Measurements from ENCODE around the gene HOXA2.

DNA sequence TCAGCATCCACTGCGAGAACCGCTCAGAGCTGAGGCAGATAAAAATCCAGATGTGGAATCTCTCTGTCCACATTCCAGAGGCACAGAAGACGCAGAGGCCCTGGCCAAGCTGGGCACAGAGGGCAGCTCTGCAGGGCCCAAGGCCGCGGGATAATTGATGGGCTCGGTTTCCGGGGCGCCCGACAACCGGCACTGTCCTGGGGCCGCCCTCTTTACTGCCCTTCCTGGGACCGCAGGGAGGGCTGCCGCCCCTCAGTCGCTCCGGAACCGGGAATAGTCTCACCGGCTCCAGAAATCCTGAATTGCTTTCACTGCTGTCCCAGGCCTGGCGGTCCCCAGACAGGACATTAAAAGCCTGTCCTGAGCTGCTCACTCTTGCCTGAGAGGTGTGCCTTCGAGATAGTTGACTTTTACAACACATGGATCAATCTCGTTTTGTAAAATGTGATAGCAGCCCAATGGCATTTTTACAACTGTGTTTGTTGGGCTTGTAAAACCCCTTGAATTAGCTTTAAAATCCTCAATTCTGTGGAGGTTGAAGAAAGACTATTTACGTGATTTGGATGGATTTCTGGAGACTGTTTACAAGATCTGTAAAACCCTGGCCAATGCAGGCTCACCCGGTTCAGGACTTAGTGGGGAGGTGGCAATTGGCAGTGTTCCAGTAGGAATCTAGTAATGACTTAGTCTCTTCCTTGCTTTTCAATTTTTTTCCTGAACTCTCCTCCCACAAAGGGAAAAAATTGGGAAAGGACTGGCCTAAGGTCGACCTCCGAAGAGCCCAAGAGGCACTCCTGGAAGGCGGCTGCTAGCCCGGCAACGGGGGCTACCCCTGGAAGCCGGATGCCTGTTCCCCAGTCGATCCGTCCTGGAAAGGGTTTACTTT lies 46.5 kb upstream of the HOXA2 start:
- TF ChIP-seq, protein P1, sequence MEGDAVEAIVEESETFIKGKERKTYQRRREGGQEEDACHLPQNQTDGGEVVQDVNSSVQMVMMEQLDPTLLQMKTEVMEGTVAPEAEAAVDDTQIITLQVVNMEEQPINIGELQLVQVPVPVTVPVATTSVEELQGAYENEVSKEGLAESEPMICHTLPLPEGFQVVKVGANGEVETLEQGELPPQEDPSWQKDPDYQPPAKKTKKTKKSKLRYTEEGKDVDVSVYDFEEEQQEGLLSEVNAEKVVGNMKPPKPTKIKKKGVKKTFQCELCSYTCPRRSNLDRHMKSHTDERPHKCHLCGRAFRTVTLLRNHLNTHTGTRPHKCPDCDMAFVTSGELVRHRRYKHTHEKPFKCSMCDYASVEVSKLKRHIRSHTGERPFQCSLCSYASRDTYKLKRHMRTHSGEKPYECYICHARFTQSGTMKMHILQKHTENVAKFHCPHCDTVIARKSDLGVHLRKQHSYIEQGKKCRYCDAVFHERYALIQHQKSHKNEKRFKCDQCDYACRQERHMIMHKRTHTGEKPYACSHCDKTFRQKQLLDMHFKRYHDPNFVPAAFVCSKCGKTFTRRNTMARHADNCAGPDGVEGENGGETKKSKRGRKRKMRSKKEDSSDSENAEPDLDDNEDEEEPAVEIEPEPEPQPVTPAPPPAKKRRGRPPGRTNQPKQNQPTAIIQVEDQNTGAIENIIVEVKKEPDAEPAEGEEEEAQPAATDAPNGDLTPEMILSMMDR (IDR thresholded peaks at IDR 0.05): no peak
- TF ChIP-seq POLR2A (IDR thresholded peaks at IDR 0.05): no peak
